A549 (cell line): ENCODE measurements around the gene CRYBB3. TPM values are rescaled to one million over a fixed set of nuclear protein-coding genes. Genes with fewer than 3 reads are reported as not detected.
"Not testable (repeated sequence)": the region's sequence is repeated elsewhere in the genome, so short reads cannot be mapped to it uniquely, and the experiment has no call there.

Experiments used
- ATAC-seq, 2 experiments: fragments of 200-7000 bp in 1 of 2; fragments of >200 bp in 1 of 2; cut with Nextera tagmentation in 1 of 2; cut with Tn5 transposase in 1 of 2; 3 replicates each; pipeline versions ENCODE4 v1.8.0 to v1.9.1; 2018 to 2020; ENCODE audit warnings: mild to moderate bottlenecking in 1 of 2, moderate library complexity in 1 of 2
- CTCF ChIA-PET: fragments of 300-600 bp; sonication (Branson Sonifier 250); formaldehyde crosslinking; extraction: SDS; loops from one replicate; lab custom pipeline; 2021; ENCODE audit warnings: antibody characterized with exemption, inconsistent platforms; lab: Yijun Ruan, JAX
- POLR2A ChIA-PET: fragments of 350-600 bp; formaldehyde crosslinking; extraction: SDS; loops from one replicate; lab custom pipeline; 2021; ENCODE audit warnings: antibody characterized with exemption, inconsistent platforms; lab: Yijun Ruan, JAX
- DNase-seq, 2 experiments: peaks; one replicate each; pipeline versions ENCODE4 v3.0.0 to v3.0.0-alpha.2; 2011 to 2016; ENCODE audit warnings: low read depth in 1 of 2, low spot score in 1 of 2
- FAIRE-seq: peaks from 2 replicates; lab custom pipeline; 2011; peaks lifted over from hg19 to GRCh38; lab: Jason Lieb, UNC
- H3K27ac ChIP-seq, 2 experiments: fragments of >200 bp; sonication (Bioruptor Twin); formaldehyde crosslinking; 3 replicates each; pipeline ENCODE4 v1.5.1; 2016 to 2017
- H3K4me1 ChIP-seq: fragments of >200 bp; sonication (Bioruptor Twin); formaldehyde crosslinking; 3 replicates; pipeline ENCODE4 v1.6.1; 2016
- H3K4me2 ChIP-seq: fragments of >200 bp; sonication (Bioruptor Twin); formaldehyde crosslinking; 3 replicates; pipeline ENCODE4 v1.6.1; 2016
- H3K4me3 ChIP-seq: fragments of >200 bp; sonication (Bioruptor Twin); formaldehyde crosslinking; 3 replicates; pipeline ENCODE4 v1.5.1; 2016
- H3K9me3 ChIP-seq: fragments of >200 bp; sonication (Bioruptor Twin); formaldehyde crosslinking; 3 replicates; pipeline ENCODE4 v1.6.1; 2016
- BHLHE40 ChIP-seq: IDR thresholded peaks from 2 replicates; pipeline ENCODE4 v1.6.1; 2012; ENCODE audit warnings: low read depth, low read length, inconsistent platforms
- CBX2 ChIP-seq: fragments of 200-600 bp; sonication (generic); IDR thresholded peaks from 2 replicates; pipeline ENCODE4 v1.6.1; 2016; ENCODE audit warnings: low read depth, mild to moderate bottlenecking, borderline replicate concordance
- CHD2 ChIP-seq: fragments of 150-350 bp; IDR thresholded peaks from 2 replicates; pipeline ENCODE4 v1.6.1; 2014; ENCODE audit warnings: low read length; ENCODE audit not compliant: partially characterized antibody
- EHF ChIP-seq: fragments of 250-450 bp; sonication (Bioruptor Pico); IDR thresholded peaks from 2 replicates; pipeline ENCODE4 v1.5.0; 2020; ENCODE audit warnings: mild to moderate bottlenecking
- EHMT2 ChIP-seq: fragments of 200-600 bp; sonication (generic); IDR thresholded peaks from 2 replicates; pipeline ENCODE4 v1.6.1; 2016; ENCODE audit warnings: antibody characterized with exemption, low read depth, mild to moderate bottlenecking, moderate library complexity
- ESRRA ChIP-seq: fragments of 150-350 bp; IDR thresholded peaks from 2 replicates; pipeline ENCODE4 v1.6.1; 2014; ENCODE audit warnings: mild to moderate bottlenecking, low read length, borderline replicate concordance
- FOSB ChIP-seq: fragments of 250-450 bp; sonication (Bioruptor Pico); IDR thresholded peaks from 2 replicates; pipeline ENCODE4 v1.5.0; 2020; ENCODE audit warnings: mild to moderate bottlenecking, moderate library complexity
- FOSL2 ChIP-seq, 2 experiments: fragments of 450-650 bp in 1 of 2; fragments of >200 bp in 1 of 2; sonication (Bioruptor Twin) in 1 of 2; formaldehyde crosslinking; IDR thresholded peaks; 2 replicates each; pipeline versions ENCODE4 v1.5.0 to v1.6.1; 2016 to 2020; ENCODE audit warnings: mild to moderate bottlenecking in 1 of 2, moderate library complexity in 1 of 2
- FOXS1 ChIP-seq: fragments of 250-450 bp; sonication (Bioruptor Pico); IDR thresholded peaks from 2 replicates; pipeline ENCODE4 v1.5.0; 2020; ENCODE audit warnings: mild to moderate bottlenecking, moderate library complexity
- HES2 ChIP-seq: fragments of >200 bp; sonication (Bioruptor Twin); formaldehyde crosslinking; IDR thresholded peaks from 2 replicates; pipeline ENCODE4 v1.6.1; 2016
- HOXA7 ChIP-seq: fragments of 250-450 bp; sonication (Bioruptor Pico); IDR thresholded peaks from 2 replicates; pipeline ENCODE4 v1.5.0; 2020; ENCODE audit warnings: mild to moderate bottlenecking, moderate library complexity
- HOXB13 ChIP-seq: fragments of 250-450 bp; sonication (Bioruptor Pico); IDR thresholded peaks from 2 replicates; pipeline ENCODE4 v1.5.0; 2020; ENCODE audit warnings: low read depth, mild to moderate bottlenecking, moderate library complexity
- JUNB ChIP-seq: fragments of >200 bp; sonication (Bioruptor Twin); formaldehyde crosslinking; IDR thresholded peaks from 2 replicates; pipeline ENCODE4 v1.6.1; 2016
- KDM1A ChIP-seq: fragments of 200-600 bp; sonication (generic); IDR thresholded peaks from 2 replicates; pipeline ENCODE4 v1.6.1; 2016; ENCODE audit warnings: low read depth, mild to moderate bottlenecking
- MAX ChIP-seq: IDR thresholded peaks from 2 replicates; pipeline ENCODE4 v1.6.1; 2012
- MYC ChIP-seq: IDR thresholded peaks from 2 replicates; pipeline ENCODE4 v1.6.1; 2012; ENCODE audit warnings: mild to moderate bottlenecking, inconsistent platforms, low read length, improper control_type of control experiment, borderline replicate concordance
- NPAS2 ChIP-seq: fragments of 250-450 bp; sonication (Bioruptor Pico); IDR thresholded peaks from 2 replicates; pipeline ENCODE4 v1.8.0; 2022; ENCODE audit warnings: mild to moderate bottlenecking, moderate library complexity, borderline replicate concordance
- NR3C1 ChIP-seq: fragments of >200 bp; sonication (Bioruptor Twin); formaldehyde crosslinking; IDR thresholded peaks from 3 replicates; pipeline ENCODE4 v1.6.1; 2017
- POLR2AphosphoS2 ChIP-seq: conservative IDR thresholded peaks from 2 replicates; pipeline ENCODE4 v1.6.1; 2012; ENCODE audit warnings: low read length, improper control_type of control experiment, inconsistent platforms
- RFX5 ChIP-seq: fragments of 450-650 bp; IDR thresholded peaks from 2 replicates; pipeline ENCODE4 v1.7.1; 2014; ENCODE audit warnings: antibody characterized with exemption, mild to moderate bottlenecking, moderate library complexity
- RNF2 ChIP-seq: fragments of 200-600 bp; sonication (generic); IDR thresholded peaks from 2 replicates; pipeline ENCODE4 v1.6.1; 2016; ENCODE audit warnings: low read depth, mild to moderate bottlenecking, antibody characterized with exemption, moderate library complexity, borderline replicate concordance
- SMC3 ChIP-seq: fragments of >200 bp; sonication (Bioruptor Twin); formaldehyde crosslinking; IDR thresholded peaks from 3 replicates; pipeline ENCODE4 v1.6.1; 2018; ENCODE audit warnings: inconsistent platforms
- SREBF2 ChIP-seq: fragments of 450-650 bp; IDR thresholded peaks from 2 replicates; pipeline ENCODE4 v1.6.1; 2014; ENCODE audit warnings: mild to moderate bottlenecking, moderate library complexity
- TP53 ChIP-seq: fragments of 250-450 bp; sonication (Bioruptor Pico); IDR thresholded peaks from 2 replicates; pipeline ENCODE4 v1.5.0; 2021; ENCODE audit warnings: mild to moderate bottlenecking, moderate library complexity
- ZSCAN20 ChIP-seq: fragments of 250-450 bp; sonication (Bioruptor Pico); IDR thresholded peaks from 2 replicates; pipeline ENCODE4 v1.8.0; 2022; ENCODE audit warnings: mild to moderate bottlenecking, moderate library complexity
- WGBS: methylation state at CpG from one replicate; pipeline ENCODE4 v1.1.6; 2017; ENCODE audit errors: missing lambda C conversion rate; 5-methylcytosine and 5-hydroxymethylcytosine counted together
- polyA plus RNA-seq, 4 experiments: library from polyadenylated mRNA; depleted of rRNA in 3 of 4; stranded (reverse); fragments of >200 nt; fragmentation: RNase III in 1 of 4; extraction: RNeasy Plus Mini Kit Qiagen cat#74134 plus additional on column Dnase treatment in 1 of 4; gene quantifications; 2 replicates in 3 of 4; 3 replicates in 1 of 4; pipeline ENCODE4 v1.2.3, GENCODE V29; 2011 to 2017
- TF ChIP-seq, protein P1 (sequence below): fragments of 250-450 bp; sonication (Bioruptor Pico); IDR thresholded peaks from 2 replicates; pipeline ENCODE4 v1.5.0; 2021; ENCODE audit warnings: mild to moderate bottlenecking, moderate library complexity, borderline replicate concordance
- TF ChIP-seq, protein P2 (sequence below): fragments of >200 bp; sonication (Bioruptor Twin); formaldehyde crosslinking; IDR thresholded peaks from 3 replicates; pipeline ENCODE4 v1.6.1; 2016
- TF ChIP-seq, protein P3 (sequence below): IDR thresholded peaks from 2 replicates; pipeline ENCODE4 v1.6.1; 2012; ENCODE audit warnings: low read depth, borderline replicate concordance

Gene CRYBB3
- polyA plus RNA-seq, 2 of the 4 experiments (the other 2 are of a cell fraction), result not detected

- Histone ChIP-seq H3K9me3 (no peaks in the 10 kb centered on the region), H3K4me3 (no peak overlapping the region), H3K4me2 (no peak overlapping the region), H3K4me1 (no peaks in the 10 kb centered on the region), H3K27ac (no peak overlapping the region)
- DNase-seq (no peak), FAIRE-seq (no peak), ATAC-seq (no peak)
- POLR2A ChIA-PET, result no interaction called here
- CTCF ChIA-PET, result interaction anchor here (2.9 kb wide), 1 partner anchor 19 kb away, joined by 12 read pairs; no protein-coding TSS in a partner anchor
- 13% methylated on average over 7 of the region's 8 CpGs for WGBS
- TF ChIP-seq HOXB13 (CRISPR knock-in tag), result no peak
- no peak for TF ChIP-seq POLR2AphosphoS2
- TF ChIP-seq EHF (CRISPR knock-in tag), result no peak
These were observed 22.1 kb downstream of the CRYBB3 start for GRCh38 chr22:25221790-25222189.

DNA sequence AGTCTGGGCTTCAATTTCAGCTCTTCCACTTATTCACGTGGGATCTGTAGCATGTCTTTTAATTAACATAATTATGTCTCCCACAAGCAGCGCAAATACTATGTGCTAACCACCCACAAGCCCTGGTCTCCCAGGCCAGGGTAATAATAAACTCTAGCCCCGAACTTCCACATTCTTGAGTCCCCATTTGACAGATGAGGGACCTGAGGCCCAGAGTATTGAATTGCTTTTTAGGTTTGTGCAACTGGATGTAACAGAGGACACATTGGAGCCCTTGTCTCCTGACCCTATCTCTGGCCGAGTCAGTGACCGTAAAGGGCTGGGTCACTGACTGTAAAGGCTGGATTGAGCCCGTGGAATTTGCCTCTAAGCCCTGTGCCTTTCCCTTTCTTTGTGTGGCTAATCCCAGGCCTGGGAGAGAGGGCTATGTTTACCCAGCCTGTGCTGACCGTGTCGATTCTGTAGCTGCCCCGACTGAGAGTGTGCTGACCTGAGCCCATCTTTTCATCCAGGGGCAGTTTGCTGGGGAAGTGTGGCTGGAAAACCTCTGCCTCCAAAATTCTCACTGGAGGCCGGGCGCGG lies 23.7 kb downstream of the CRYBB3 start:
- DNase-seq (no peak), ATAC-seq (no peak), FAIRE-seq (no peak)
- ChIA-PET CTCF (interaction anchor here (2.1 to 2.9 kb wide), 2 partner anchors 21 kb away, joined by 6 to 12 read pairs; no protein-coding TSS in a partner anchor), POLR2A (no interaction called here)
- no peak overlapping the region for H3K4me3 ChIP-seq
- H3K4me2 ChIP-seq, result no peak overlapping the region
- H3K9me3 ChIP-seq, result no peaks in the 10 kb centered on the region
- no peaks in the 10 kb centered on the region for H3K4me1 ChIP-seq
- no peak overlapping the region for H3K27ac ChIP-seq
- WGBS, result 54% methylated on average over 12 of the region's 12 CpGs
- TF ChIP-seq CBX2 (no peak), RFX5 (no peak), BHLHE40 (no peak), ESRRA (no peak), TP53 (CRISPR knock-in tag) (no peak), EHMT2 (no peak), MAX (no peak), ZSCAN20 (CRISPR knock-in tag) (no peak)
- TF ChIP-seq, protein P1, sequence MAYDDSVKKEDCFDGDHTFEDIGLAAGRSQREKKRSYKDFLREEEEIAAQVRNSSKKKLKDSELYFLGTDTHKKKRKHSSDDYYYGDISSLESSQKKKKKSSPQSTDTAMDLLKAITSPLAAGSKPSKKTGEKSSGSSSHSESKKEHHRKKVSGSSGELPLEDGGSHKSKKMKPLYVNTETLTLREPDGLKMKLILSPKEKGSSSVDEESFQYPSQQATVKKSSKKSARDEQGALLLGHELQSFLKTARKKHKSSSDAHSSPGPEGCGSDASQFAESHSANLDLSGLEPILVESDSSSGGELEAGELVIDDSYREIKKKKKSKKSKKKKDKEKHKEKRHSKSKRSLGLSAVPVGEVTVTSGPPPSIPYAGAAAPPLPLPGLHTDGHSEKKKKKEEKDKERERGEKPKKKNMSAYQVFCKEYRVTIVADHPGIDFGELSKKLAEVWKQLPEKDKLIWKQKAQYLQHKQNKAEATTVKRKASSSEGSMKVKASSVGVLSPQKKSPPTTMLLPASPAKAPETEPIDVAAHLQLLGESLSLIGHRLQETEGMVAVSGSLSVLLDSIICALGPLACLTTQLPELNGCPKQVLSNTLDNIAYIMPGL, result no peak
- TF ChIP-seq, protein P2, sequence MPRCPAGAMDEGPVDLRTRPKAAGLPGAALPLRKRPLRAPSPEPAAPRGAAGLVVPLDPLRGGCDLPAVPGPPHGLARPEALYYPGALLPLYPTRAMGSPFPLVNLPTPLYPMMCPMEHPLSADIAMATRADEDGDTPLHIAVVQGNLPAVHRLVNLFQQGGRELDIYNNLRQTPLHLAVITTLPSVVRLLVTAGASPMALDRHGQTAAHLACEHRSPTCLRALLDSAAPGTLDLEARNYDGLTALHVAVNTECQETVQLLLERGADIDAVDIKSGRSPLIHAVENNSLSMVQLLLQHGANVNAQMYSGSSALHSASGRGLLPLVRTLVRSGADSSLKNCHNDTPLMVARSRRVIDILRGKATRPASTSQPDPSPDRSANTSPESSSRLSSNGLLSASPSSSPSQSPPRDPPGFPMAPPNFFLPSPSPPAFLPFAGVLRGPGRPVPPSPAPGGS, result no peak

GRCh38 chr22:25228822-25229221 lies 29.2 kb downstream of the CRYBB3 start:
- H3K9me3 ChIP-seq, result no peaks in the 10 kb centered on the region
- H3K4me1 ChIP-seq, result no peaks in the 10 kb centered on the region
- DNase-seq (no peak), ATAC-seq (no peak), FAIRE-seq (no peak)
- no peak overlapping the region for H3K27ac ChIP-seq
- no peak overlapping the region for H3K4me2 ChIP-seq
- CTCF ChIA-PET, result no interaction called here
- H3K4me3 ChIP-seq, result no peak overlapping the region
- POLR2A ChIA-PET, result no interaction called here
- 79% methylated on average over 13 of the region's 13 CpGs for WGBS
- TF ChIP-seq FOSL2 (IDR thresholded peaks at IDR 0.05), result no peak
- TF ChIP-seq FOSL2 (CRISPR knock-in tag; IDR thresholded peaks at IDR 0.05), result no peak
- no peak for TF ChIP-seq MAX
- no peak for TF ChIP-seq ESRRA
- no peak for TF ChIP-seq HOXA7 (CRISPR knock-in tag)
- TF ChIP-seq RNF2, result no peak
- TF ChIP-seq HES2, result no peak
- TF ChIP-seq, protein P3, sequence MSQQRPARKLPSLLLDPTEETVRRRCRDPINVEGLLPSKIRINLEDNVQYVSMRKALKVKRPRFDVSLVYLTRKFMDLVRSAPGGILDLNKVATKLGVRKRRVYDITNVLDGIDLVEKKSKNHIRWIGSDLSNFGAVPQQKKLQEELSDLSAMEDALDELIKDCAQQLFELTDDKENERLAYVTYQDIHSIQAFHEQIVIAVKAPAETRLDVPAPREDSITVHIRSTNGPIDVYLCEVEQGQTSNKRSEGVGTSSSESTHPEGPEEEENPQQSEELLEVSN, result no peak
- no peak for TF ChIP-seq NR3C1
- TF ChIP-seq CHD2, result no peak
- TF ChIP-seq JUNB, result no peak
- TF ChIP-seq NPAS2 (CRISPR knock-in tag), result no peak
- no peak for TF ChIP-seq SMC3
- TF ChIP-seq KDM1A, result no peak
- TF ChIP-seq FOSB (CRISPR knock-in tag), result no peak
- no peak for TF ChIP-seq FOXS1 (CRISPR knock-in tag)
- no peak for TF ChIP-seq MYC
- TF ChIP-seq SREBF2, result no peak

GRCh38 chr22:25230760-25231159 lies 31.1 kb downstream of the CRYBB3 start:
- H3K9me3 ChIP-seq, H3K27ac ChIP-seq, H3K4me1 ChIP-seq, H3K4me3 ChIP-seq, H3K4me2 ChIP-seq, DNase-seq, POLR2A ChIA-PET, ATAC-seq, CTCF ChIA-PET, FAIRE-seq: not testable (repeated sequence)
- WGBS, result 21% methylated on average over 2 of the region's 2 CpGs
